ENCODE data around the gene NR2F1-AS1.

NR2F1-AS1 gene

GRCh38 chr5:93589152-93589828 lies 8.3 kb upstream of the NR2F1-AS1 start:
- DNase-seq (ENCODE audit: low read depth), result no peak

DNA sequence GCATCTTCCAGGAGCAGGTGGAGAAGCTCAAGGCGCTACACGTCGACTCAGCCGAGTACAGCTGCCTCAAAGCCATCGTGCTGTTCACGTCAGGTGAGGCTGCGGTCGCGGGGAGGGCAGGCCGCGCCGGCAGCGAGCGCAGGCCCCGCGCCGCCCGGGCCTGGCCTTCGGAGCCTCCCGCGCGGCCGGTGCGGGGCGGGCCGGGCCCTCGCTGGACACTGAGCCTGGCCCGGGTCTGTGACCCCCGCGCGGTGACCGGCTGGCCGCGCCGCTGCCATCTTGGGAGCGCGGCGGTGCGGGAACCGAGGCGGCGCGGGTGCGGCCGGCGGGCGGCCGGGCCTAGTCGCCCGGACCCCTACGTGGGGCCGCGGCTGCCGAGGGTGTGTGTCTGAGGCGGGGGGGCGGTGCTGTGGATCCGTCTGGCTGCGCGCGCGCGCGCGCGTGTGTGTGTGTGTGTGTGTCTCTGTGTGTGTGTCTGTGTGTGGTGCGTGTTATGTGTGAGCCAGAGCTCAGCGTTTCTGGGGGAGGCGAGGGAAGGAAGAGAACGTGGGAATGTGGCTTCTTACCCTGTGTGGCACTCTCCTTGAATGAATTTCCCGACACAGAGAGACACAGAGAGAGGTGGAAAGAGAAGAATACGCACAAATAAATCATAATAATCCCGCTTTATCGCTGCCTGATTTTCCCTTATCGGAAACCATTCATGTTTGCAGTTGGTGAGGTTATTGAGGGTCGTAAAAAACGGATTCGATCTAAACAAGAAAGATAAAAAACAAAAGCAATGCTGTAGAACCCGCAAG lies 7.5 kb upstream of the NR2F1-AS1 start:
- DNase-seq (ENCODE audit: low read depth), result no peak

GRCh38 chr5:93587597-93588351 lies 6.8 kb upstream of the NR2F1-AS1 start:
- DNase-seq (ENCODE audit: low read depth), result no peak

DNA sequence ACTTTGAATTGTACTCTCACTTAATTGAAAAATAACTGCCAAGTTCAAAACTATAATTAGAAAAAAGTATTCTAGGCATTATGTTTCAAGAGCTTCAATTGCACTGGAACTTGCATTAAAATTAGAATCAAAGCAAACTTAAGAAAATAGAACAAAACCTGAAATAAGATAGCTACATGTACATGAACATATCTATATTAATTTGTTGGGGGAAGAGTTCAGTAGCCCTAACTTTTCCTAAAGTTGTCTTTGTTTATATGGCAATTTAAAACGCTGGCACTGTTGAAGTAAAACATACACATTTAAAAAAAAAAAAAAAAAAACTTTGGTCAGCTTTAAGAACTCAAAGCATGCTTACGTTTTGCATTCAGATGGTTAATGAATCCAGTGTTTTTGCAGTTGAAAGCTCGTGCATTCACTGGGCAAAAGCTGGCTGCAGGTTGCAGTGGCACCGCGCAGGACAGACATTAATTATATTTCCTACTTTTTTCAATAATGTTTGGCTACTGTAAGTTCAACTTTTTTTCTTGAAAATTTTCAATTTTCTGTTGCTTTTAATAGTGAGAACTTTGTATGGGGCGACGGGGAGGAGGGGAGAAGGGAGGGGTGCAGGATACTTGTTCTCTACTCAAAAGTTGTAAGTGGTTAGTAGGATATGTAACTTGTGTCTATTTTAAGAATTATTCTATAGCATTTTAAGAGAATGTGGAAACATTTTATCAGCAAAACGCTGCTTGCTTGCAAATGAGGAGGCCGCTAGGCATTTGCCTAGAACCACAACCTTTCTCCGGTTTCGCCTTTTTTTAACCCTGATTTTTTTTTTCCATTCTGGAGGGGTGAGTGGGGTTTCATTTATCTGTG lies 5.9 kb upstream of the NR2F1-AS1 start:
- DNase-seq (ENCODE audit: low read depth), result no peak

DNA sequence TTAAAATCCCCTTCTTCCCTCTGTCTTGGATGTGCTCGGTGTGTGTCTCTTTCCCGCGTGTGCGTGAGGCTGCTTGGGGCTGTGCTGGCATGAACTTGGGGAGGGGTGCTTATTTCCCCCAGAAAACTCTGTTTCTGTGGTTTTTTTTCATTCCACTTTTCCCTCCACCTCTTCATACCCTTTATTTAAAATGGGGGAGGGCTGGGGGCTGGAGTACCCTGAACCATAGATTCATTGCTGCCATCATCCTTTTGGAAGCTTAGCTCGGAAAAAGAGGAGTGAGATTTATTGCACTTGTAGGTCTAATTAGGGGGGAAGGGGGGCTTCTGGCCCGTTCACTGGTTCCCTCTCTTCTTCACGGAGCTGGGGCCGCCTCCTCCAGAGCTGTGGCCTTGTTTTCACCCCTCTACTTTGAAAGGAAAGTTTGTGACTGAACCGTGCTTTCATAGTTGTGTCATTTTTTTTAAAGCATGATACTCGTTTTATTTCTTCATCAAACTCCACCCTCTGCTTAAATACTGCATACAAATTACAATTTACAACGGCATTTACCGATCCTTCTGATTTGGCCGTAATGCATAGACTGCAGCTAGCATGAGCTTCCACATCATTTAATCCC lies 4.9 kb upstream of the NR2F1-AS1 start:
- no peak for DNase-seq (ENCODE audit: low read depth)

DNA sequence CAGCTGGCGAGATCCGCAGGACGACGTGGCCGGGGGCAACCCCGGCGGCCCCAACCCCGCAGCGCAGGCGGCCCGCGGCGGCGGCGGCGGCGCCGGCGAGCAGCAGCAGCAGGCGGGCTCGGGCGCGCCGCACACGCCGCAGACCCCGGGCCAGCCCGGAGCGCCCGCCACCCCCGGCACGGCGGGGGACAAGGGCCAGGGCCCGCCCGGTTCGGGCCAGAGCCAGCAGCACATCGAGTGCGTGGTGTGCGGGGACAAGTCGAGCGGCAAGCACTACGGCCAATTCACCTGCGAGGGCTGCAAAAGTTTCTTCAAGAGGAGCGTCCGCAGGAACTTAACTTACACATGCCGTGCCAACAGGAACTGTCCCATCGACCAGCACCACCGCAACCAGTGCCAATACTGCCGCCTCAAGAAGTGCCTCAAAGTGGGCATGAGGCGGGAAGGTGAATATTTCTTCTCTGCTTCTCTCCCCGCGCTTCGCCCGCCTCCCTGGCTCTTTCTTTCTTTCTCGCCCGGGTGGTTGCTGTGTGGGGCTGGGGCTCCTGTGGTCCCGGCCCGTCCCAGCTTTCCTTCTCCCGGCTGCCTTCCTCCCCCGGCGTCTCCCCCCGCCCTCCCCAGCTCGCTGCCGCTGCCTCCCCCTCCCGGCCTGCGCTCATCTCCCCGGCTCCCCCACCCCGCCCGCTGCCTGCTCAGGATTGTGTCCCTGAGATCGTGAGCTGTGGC lies 4.2 kb upstream of the NR2F1-AS1 start:
- no peak for DNase-seq (ENCODE audit: low read depth)

- DNase-seq (ENCODE audit: low read depth), result no peak
Measured at GRCh38 chr5:93584596-93585040, 3.6 kb upstream of the NR2F1-AS1 start.

GRCh38 chr5:93583768-93584595 lies 3.0 kb upstream of the NR2F1-AS1 start:
- DNase-seq (ENCODE audit: low read depth), result no peak

GRCh38 chr5:93583439-93583767 lies 2.4 kb upstream of the NR2F1-AS1 start:
- no peak for DNase-seq (ENCODE audit: low read depth)

DNA sequence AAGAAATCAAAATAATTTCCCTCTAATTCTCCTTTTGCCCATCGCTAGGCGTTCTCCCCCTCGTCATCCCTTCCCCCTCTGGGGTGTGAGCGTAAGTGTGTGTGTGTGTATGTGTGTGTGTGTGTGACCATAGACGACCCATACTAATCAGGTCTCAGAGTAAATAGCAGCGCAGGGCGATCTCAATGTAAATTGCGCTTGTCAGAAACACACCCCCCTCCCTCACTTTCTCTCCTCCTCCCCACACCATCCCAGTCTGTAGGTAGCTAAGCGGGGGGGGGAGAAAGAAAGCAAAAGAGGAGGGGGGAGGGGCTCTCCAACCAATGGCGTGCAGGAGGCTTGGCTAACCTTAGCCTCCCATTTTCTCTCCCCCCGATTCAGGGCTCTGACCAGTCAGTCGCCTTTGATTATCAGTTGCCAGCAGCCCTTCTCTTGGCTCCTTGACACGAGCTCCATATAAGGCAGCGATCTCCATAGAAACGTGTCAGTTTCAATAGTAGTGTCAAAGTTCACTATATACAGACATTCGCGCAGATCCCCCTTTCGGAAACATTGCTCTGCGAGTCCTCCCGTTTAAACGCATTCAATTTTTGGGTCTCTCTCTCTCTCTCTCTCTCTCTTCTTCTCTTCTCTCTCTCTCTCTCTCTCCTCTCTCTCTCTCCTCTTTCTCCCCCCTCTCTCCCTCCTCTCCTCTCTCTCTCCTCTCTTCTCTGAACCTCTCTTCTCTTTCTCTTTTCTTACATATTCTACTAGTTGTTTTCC lies 1.8 kb upstream of the NR2F1-AS1 start, which contains the start of gene NR2F1:
Gene NR2F1 (plus strand): TSS at position 546 of the 762 bp plus-strand sequence. CDS start 1,802 bp downstream, outside the sequence.
- no peak for DNase-seq (ENCODE audit: low read depth)

GRCh38 chr5:93582167-93582462 lies 1.1 kb upstream of the NR2F1-AS1 start:
- no peak for DNase-seq (ENCODE audit: low read depth)

DNA sequence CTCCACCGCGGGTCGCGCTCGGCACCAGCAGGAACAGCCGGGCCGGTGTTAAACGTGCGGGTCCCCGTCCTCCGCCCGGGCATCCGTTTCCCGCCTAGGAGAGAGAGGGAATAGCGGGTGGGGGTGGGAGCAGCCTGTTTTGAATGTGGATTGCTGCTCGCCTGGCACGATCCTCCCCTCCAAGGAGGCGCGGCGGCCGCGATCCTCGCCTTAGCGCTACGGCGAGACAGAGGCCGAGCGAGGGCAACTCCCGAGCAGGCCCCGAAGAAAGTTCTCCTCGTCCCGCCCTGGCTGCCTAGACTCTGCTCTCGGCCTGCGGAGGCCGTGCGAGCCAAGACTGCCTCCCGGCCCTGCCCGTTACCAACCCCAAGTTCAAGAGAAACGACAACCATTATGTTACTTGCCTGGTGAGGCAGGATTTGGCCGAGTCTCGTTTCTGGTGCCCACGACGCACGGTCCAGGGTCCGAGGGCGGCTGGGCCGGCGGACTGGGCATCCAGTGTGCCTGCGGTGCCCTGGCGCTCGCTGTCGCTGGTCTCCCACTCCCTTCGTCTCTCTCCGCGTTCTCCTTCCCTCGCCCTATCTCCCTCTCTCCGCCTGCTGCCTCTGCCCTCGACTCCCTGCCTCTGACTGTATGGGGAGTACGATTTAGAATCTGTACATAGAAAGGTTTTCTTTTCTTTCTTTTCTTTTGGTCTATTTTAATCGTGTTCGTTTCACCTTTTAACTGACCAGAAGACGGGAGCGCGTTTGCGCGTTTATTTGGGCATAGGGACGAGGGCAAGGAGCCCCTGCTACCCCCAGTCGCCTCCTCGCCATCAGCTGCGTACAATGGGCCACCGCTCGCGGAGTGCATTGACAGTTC lies 724 bp downstream of the NR2F1-AS1 start:
- no peak for DNase-seq (ENCODE audit: low read depth)

DNA sequence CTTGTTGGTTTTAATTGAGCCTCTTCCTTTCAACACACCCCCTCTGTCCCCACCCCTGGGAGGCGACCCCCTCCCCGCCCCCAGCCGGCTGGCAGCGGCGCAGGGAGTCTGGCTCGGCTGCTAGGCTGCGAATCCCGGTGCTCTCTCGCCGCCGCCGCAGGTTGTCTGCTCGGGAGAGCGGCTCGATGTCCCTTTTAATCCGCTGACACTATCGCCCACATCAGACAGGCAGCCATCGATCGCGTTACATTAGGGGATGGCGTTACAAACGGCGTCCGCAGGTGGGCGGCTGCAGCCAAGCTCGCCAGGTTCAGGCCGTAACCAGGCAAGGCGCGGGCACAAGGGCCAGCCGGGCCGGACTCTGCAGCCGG lies 1.3 kb downstream of the NR2F1-AS1 start:
- no peak for DNase-seq (ENCODE audit: low read depth)

DNA sequence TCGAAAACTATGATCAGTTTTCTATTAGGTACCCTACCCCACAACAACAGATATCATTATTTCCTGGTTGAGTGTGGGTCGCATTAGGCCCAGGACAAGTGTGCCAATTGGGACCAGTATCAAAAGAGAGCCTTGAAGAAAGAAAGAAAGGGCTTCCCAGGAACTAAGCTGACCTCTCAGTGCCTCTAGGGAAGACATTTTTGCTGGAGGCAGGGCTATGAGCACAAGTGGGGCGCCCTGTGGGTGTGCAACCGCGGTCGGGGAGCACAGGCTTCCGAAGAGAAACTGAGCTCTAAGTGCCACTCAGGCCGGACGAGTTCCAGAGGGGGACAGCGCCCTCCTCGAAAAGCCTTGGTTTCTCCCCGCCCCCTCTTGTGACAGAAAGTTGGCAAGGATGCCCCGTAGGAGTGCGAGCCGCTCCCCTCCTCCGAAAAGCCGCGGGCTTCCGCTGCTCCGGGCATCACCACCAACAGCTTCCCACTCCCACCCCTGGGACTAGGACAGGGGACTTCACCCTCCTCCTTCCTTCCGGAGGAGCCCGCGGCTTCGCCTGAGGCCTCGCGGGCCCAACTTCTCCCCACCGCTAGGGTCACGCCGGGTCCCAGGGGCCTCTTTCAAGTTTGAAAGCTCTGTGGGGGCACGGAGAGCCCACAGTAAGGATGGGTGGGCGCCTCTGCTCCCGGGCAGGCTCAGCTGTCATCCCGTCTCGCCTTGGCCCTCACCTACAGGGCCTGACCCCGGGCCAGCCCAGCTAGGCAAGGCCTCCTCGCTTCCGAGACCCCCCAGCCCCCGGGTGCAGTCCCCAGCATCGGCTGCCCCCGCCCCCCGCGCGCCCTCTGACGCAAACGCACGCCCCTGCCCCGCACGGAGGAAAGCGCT lies 2.0 kb downstream of the NR2F1-AS1 start:
- no peak for DNase-seq (ENCODE audit: low read depth)

GRCh38 chr5:93577854-93578812 lies 2.9 kb downstream of the NR2F1-AS1 start:
- no peak for DNase-seq (ENCODE audit: low read depth)

All from stimulated activated CD8-positive, alpha-beta memory T cell treated with anti-CD3 and anti-CD28 coated beads, Interleukin-7, amount 100 ng/mL, for 24 hours (primary cell).